HG02885 (cell line): ENCODE results near the gene HIPK2.

Experiments
- ATAC-seq: cut with Tn5 transposase; IDR thresholded peaks from one replicate; pipeline ENCODE4 v1.9.1; 2021; ENCODE audit warnings: mild to moderate bottlenecking; ENCODE audit not compliant: unreplicated experiment, poor library complexity

Gene HIPK2

DNA sequence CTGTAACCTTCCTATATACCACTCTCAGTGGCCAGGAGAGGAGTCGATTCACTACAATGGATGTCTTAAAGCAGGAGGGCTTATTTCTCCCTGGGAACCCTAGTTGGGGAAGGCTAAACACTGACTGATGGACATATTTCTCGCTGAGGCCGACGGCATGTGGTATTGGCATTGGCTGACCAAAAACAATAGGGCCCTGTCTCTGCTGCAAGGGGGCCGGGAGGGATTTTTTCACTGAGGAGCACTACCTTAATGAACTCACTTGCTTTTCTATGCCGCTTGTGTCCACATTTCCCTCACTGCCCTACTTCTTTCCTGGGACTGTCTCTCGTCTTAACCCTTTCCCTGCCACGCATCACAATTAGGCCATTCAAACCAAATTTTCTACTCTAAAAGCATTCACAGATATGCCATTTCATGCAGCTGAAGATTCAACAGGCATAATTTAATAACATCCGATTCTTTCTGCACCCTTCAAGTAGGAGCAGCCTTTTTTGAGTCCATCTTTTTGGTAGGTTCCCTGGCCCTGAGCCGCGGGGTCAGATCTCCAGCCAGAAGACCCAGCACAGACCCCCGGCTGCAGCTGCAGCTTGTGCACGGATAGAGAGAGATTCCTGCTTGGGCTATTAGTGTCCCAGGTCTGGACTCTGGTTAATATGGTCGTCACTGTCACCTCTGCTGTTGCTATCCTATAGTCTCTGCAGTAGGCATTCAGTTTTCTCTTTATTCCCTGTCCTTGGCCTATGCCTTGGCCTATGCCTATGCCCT lies 118.7 kb downstream of the HIPK2 start:
- ATAC-seq, result no peak

DNA sequence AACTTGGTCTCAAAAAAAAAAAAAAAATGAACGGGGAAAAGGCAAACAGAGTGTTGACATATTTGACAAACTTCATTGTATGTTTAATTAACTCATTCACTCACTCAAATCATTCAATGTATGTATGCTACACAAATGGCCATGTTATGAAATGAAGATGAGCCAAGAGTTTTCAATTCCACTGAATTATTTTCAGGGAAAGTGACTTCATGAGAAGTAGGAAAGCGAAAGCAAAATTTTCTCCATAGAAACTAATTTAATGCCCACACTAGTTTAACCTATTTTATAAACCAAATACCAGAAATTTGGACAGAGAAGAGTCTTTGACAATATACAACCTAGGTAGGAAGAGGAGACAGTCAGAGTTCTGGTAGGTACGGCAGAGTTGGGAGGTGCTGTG lies 119.5 kb downstream of the HIPK2 start:
- ATAC-seq, result no peak

DNA sequence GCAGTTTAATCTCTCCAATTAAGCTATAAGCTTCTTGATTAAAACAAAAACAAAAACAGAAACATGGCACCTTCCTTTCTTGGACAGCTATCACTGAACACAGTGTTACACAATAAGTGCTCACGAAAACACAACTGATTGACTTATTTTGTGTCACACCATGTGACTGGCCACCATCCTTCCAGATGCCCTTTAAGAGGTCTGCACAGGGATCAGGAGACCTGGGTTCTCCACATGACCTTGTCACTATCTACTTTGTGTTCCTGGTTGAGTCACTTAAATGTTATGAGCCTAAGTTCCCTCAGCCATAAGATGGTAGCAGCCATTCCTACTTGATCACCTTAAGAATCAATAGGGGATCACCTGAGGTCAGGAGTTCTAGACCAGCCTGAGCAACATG lies 120.1 kb downstream of the HIPK2 start:
- no peak for ATAC-seq

- ATAC-seq, result no peak
Observed at GRCh38 chr7:139656387-139656786, 121.4 kb downstream of the HIPK2 start.

- no peak for ATAC-seq
Observed at GRCh38 chr7:139655305-139655704, 122.5 kb downstream of the HIPK2 start.

- no peak for ATAC-seq
Observed at GRCh38 chr7:139654276-139655181, 123.3 kb downstream of the HIPK2 start.

GRCh38 chr7:139651914-139652313 lies 125.9 kb downstream of the HIPK2 start:
- no peak for ATAC-seq

DNA sequence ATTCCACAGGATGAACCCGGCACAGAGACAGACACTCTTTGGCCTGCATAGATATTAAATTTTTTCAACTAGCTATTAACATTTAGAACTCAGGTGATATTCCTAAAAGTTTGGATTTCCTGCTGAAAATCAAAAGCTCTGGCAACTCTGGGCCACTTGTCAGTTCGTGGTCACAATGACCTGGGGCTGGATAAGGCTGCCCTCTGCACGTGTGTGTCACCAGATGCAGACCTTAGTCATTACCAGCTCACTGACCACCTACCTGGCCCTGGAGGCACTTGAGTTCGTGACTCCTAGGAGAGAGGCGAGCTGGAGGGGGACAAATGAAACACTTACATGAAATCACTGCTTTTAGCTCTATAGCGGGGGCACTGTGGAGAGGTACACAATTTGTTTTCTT lies 126.5 kb downstream of the HIPK2 start:
- ATAC-seq, result no peak

- ATAC-seq, result no peak
Observed at GRCh38 chr7:139650429-139651100, 127.2 kb downstream of the HIPK2 start.

- ATAC-seq, result peak; percentile 92
Observed at GRCh38 chr7:139648941-139649425, 128.8 kb downstream of the HIPK2 start.

GRCh38 chr7:139648391-139648861 lies 129.4 kb downstream of the HIPK2 start:
- ATAC-seq, result peak; percentile 9

- ATAC-seq, result no peak
Observed at GRCh38 chr7:139647814-139648390, 129.9 kb downstream of the HIPK2 start.

DNA sequence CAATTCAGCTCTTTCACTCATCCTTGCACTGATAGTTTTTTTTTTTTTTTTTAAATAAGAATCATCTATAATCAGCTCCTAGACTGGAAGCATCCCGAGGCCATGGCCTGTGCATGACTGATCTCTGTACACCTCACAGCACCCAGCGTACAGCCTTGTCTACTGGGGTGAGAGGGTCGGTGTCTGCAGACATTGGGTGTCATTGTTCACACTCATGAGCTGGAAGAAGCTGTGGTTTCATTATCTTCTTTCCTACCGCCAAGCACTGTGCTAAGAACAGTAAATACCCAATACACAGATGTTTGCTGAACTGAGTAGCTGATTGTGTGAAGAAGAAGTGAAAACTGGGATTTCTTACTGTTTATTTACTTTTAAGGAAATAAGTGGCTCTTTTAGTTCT lies 130.7 kb downstream of the HIPK2 start:
- ATAC-seq, result no peak

DNA sequence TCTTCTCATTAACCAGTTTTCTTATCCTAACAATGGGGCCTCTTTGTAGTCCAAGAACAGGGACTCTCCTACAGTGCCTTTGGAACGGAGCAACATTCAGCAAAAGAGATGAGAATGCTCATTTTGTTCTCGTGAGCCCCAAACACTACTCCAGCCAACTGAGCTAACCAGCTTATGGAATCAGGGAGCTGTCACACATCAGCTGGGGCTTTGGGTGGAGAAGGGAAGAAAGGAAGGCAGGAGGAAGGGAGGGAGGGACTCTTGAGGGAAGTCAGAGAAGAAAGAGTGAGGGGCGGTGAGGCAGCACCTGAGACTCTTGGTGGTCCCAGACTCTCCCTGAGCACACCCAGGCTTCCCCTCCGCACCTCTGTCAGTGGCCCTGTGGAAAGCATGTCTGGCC lies 131.2 kb downstream of the HIPK2 start:
- ATAC-seq, result no peak

DNA sequence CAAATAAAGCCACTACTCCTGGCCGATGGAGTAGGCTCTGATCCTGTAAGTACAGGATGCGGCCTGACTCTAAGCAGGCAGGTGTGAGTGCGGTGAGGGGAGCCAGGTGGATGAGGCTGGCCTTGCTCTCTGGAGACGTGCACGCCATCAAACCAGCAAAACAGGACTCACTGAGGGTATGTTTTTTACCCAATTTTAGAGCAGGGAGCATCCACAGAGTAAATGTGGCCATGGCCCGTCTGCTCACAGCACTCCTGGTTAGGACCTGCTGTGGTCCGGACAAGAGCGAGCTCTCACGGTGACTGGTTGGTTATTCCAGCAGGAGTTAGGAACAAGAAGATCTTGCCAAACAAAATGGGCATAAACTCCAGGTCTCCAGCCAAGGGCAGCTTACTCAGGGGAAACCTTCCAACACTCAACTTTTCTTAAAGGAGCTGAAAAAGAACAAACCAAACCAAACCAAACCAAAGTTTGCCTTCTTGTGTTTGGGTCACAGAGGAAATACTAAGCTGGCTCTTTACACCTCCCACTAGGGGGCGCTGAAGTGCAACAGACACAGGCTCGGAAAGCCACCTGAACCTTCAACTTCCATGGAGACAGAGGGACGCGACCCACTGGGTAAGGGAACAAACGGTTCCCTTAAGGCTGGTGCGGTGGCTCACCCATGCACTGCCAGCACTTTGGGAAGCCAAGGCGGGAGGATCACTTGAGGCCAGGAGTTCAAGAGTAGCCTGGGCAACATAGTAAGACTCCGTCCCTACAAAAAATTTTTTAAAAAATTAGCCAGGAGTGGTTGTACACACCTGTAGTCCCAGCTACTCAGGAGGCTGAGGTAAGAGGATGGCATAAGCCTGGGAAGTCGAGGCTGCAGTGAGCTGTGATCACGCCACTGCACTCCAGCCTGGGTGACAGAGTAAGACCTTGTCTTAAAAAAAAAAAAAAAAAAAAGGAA lies 131.9 kb downstream of the HIPK2 start:
- no peak for ATAC-seq

GRCh38 chr7:139643951-139644585 lies 133.7 kb downstream of the HIPK2 start:
- no peak for ATAC-seq

DNA sequence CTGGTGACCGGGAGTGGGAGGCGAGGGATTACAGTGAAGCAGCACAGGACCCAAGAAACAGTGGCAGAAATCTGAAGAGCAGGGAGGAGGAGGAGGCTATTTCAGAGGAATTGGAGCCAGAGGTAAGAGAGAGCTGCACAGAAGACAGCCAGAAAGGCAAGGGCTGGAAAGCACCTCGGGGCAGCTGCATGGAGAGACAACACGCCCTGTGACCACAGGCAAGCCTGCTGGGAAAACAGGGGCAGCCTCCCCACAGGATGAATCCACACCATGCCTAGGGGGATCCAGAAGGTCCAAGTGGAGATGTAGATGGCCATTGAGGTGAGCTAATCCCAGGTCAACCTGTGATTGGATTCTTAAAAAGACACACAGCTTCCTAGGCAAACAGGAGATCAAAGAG lies 135.5 kb downstream of the HIPK2 start:
- no peak for ATAC-seq

DNA sequence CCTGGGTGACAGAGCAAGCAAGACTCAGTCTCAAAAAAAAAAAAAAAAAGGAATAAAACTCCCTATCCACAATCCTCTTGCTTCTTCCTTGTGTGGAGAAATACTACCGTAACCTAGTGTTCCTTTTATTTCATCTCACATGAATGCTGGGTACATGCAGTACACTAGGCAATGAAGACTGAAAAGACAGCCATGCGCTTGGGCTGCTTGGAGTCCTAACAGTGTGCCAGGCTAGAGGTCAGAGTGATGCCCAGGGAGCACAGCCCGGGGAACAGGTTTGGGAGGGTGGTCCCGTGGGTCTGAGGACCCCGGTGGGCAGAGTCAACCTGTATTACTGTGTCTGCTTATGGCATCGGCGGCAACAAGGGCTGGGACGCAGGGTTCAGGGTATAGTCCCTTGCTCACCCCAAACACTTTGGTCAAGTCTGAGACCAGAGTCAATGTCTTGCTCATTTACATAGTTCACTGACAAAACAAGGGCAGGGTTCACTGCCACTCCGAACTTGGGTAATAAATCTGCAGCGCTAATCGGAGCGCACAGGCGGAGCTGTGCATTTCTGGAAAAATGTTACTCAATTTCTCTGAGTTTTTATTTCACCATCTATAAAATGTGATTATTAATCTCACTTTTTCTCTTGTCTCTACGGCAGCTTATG lies 136.3 kb downstream of the HIPK2 start:
- ATAC-seq, result no peak
